MCF 10A (cell line): ENCODE results near the gene CCIN. TPM values are rescaled to one million over a fixed set of nuclear protein-coding genes. Genes with fewer than 3 reads are reported as not detected.
"Not testable (repeated sequence)": the region's sequence is repeated elsewhere in the genome, so short reads cannot be mapped to it uniquely, and the experiment has no call there.

ENCODE experiments used
- BruUV-seq: library from RNA; stranded (reverse); fragments of 400-500 nt; replicated peaks from 2 replicates; lab custom pipeline; 2021; lab: Mats Ljungman, UMichigan
- CTCF ChIA-PET: fragments of 300-600 bp; sonication (Branson Sonifier 250); formaldehyde crosslinking; extraction: SDS; loops from one replicate; lab custom pipeline; 2021; ENCODE audit warnings: antibody characterized with exemption, inconsistent platforms; lab: Yijun Ruan, JAX
- POLR2A ChIA-PET: fragments of 300-600, 350-650 bp; sonication (Branson Sonifier 250); formaldehyde crosslinking; extraction: SDS; loops from one replicate; lab custom pipeline; 2020; ENCODE audit warnings: antibody characterized with exemption, inconsistent platforms; lab: Yijun Ruan, JAX
- DNase-seq: peaks from one replicate; pipeline ENCODE4 v3.0.0-alpha.2; 2018; ENCODE audit not compliant: unreplicated experiment
- H3K27ac Mint-ChIP-seq: one replicate; pipeline ENCODE4 v1.8.0; 2022; ENCODE audit warnings: mild to moderate bottlenecking, low read depth, mixed read lengths; ENCODE audit not compliant: unreplicated experiment
- H3K27me3 Mint-ChIP-seq: one replicate; pipeline ENCODE4 v1.8.0; 2022; ENCODE audit warnings: mixed read lengths; ENCODE audit not compliant: insufficient read depth, unreplicated experiment
- H3K36me3 Mint-ChIP-seq: one replicate; pipeline ENCODE4 v1.8.0; 2022; ENCODE audit warnings: mild to moderate bottlenecking, moderate library complexity, mixed read lengths; ENCODE audit not compliant: insufficient read depth, unreplicated experiment
- H3K4me1 Mint-ChIP-seq: one replicate; pipeline ENCODE4 v1.8.0; 2022; ENCODE audit warnings: mixed read lengths; ENCODE audit not compliant: insufficient read depth, unreplicated experiment
- H3K4me3 Mint-ChIP-seq: one replicate; pipeline ENCODE4 v1.8.0; 2022; ENCODE audit warnings: mild to moderate bottlenecking, moderate library complexity, mixed read lengths; ENCODE audit not compliant: unreplicated experiment
- H3K9me3 Mint-ChIP-seq: one replicate; pipeline ENCODE4 v1.8.0; 2022; ENCODE audit warnings: mixed read lengths; ENCODE audit not compliant: unreplicated experiment
- intact Hi-C: fragments of 100-400 bp; cut with micrococcal nuclease; formaldehyde crosslinking; loops from 2 replicates; pipeline ENCODE4 v1.14.1; 2022
- total RNA-seq: library from RNA; stranded (reverse); gene quantifications from 2 replicates; pipeline ENCODE4 v1.2.3, GENCODE V29; 2022
- TF ChIP-seq, protein P1 (sequence below): fragments of 200-600 bp; IDR thresholded peaks from one replicate; pipeline ENCODE4 v1.8.0; 2022; ENCODE audit warnings: antibody characterized with exemption, mild to moderate bottlenecking; ENCODE audit not compliant: unreplicated experiment

The CCIN gene
- total RNA-seq, 1 experiment from 2014 or later: not detected

DNA sequence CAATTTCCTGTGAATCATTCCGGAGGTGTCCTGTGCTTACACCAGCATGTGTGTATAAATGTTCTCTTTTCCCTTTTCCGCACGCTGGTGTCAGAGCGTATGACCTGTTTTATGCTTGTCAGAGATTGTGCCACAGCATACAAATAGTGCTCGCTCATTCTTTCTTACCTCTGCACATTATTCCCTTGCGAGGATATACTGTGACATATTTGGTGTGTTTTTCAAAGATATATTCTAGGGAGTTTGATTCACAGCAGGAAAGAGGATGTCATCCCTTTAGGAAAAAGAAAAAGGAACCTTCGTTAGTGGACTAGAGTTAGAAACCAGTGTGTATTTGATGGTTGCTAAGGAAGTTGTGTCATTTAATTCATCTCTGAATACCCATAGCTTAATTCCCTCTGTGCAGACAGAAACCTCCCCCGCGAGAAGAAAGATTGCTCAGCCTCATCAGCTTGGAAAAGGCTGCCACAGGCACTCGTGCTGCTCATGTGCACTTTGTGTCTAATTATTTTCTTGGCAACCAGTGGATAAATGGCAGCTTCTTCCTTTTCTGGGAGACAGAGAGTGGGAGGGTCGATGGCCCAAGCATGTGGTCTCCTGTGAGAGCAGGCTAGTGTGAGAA, 14.7 kb upstream of the CCIN start:
- TF ChIP-seq, protein P1, sequence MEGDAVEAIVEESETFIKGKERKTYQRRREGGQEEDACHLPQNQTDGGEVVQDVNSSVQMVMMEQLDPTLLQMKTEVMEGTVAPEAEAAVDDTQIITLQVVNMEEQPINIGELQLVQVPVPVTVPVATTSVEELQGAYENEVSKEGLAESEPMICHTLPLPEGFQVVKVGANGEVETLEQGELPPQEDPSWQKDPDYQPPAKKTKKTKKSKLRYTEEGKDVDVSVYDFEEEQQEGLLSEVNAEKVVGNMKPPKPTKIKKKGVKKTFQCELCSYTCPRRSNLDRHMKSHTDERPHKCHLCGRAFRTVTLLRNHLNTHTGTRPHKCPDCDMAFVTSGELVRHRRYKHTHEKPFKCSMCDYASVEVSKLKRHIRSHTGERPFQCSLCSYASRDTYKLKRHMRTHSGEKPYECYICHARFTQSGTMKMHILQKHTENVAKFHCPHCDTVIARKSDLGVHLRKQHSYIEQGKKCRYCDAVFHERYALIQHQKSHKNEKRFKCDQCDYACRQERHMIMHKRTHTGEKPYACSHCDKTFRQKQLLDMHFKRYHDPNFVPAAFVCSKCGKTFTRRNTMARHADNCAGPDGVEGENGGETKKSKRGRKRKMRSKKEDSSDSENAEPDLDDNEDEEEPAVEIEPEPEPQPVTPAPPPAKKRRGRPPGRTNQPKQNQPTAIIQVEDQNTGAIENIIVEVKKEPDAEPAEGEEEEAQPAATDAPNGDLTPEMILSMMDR: no peak
- Mint-ChIP-seq H3K4me3 (no peak overlapping the region), H3K27me3 (no peaks in the 10 kb centered on the region), H3K36me3 (no peaks in the 10 kb centered on the region), H3K4me1 (no peaks in the 10 kb centered on the region), H3K9me3 (no peaks in the 10 kb centered on the region), H3K27ac (no peak overlapping the region)
- intact Hi-C loops: no loop called here
- ChIA-PET CTCF (interaction anchor here (0.7 to 0.8 kb wide), 4 partner anchors 10 to 364 kb away, joined by 3 to 4 read pairs (median 3); no protein-coding TSS in a partner anchor), POLR2A (interaction anchor here (0.6 kb wide), 1 partner anchor 340 kb away, joined by 5 read pairs; no protein-coding TSS in a partner anchor)
- no peak for DNase-seq
- BruUV-seq: no TSS peak

DNA sequence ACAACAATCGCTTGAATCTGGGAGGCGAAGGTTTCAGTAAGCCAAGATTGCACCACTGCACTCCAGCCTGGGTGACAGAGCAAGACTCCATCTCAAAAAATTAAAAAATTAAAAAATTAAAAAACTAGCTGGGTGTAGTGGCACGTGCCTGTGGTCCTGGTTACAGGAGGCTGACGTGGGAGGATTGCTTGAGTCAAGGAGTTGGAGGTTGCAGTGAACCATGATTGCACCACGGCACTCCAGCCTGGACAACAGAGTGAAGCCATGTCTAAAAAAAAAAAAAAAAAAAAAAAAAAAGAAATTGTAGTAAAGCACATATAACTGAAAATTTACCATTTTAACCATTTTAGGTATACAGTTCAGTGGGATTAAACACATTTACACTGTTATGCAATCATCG, 13.1 kb upstream of the CCIN start:
- H3K36me3 Mint-ChIP-seq: no peaks in the 10 kb centered on the region
- no peak overlapping the region for H3K4me3 Mint-ChIP-seq
- no peak for DNase-seq
- POLR2A ChIA-PET: interaction anchor here (0.8 to 1.2 kb wide), 2 partner anchors 10 to 13 kb away, joined by 3 read pairs; partner anchors contain the start of gene CCIN
- H3K4me1 Mint-ChIP-seq: peaks cover 3% of the 10 kb centered on the region
- BruUV-seq: no TSS peak
- H3K9me3 Mint-ChIP-seq: no peaks in the 10 kb centered on the region
- CTCF ChIA-PET: interaction anchor here (0.6 to 2.4 kb wide), 4 partner anchors 8 to 248 kb away, joined by 3 to 13 read pairs (median 3); no protein-coding TSS in a partner anchor
- H3K27me3 Mint-ChIP-seq: no peaks in the 10 kb centered on the region
- H3K27ac Mint-ChIP-seq: no peak overlapping the region
- intact Hi-C loops: no loop called here
- TF ChIP-seq, protein P1: no peak

DNA sequence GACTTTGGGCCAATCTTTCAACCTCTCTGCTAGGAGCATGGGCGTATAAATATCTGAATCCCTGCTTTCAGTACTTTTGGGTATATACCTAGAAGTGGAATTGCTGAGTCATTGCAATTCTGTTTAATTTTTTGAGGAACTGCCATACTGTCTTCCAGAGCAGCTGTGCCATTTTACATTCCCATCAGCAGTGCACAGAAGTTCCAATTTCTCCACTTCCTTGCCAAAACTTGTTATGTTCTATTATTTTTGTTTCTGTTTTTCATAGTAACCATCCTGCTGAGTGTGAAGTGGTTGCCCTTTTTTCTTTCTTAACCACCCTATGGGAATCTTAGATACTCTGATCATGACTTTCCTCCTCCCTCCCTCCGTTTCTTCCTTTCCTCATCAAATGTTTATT, 11.1 kb upstream of the CCIN start:
- Mint-ChIP-seq H3K36me3 (no peaks in the 10 kb centered on the region), H3K27ac (no peak overlapping the region), H3K4me3 (no peak overlapping the region), H3K4me1 (peaks cover 8% of the 10 kb centered on the region), H3K27me3 (no peaks in the 10 kb centered on the region), H3K9me3 (no peaks in the 10 kb centered on the region)
- POLR2A ChIA-PET: no interaction called here
- TF ChIP-seq, protein P1: no peak
- CTCF ChIA-PET: interaction anchor here (1.6 kb wide), 1 partner anchor 10 kb away, joined by 5 read pairs; no protein-coding TSS in a partner anchor
- DNase-seq: no peak
- BruUV-seq: no TSS peak
- intact Hi-C loops: no loop called here

DNA sequence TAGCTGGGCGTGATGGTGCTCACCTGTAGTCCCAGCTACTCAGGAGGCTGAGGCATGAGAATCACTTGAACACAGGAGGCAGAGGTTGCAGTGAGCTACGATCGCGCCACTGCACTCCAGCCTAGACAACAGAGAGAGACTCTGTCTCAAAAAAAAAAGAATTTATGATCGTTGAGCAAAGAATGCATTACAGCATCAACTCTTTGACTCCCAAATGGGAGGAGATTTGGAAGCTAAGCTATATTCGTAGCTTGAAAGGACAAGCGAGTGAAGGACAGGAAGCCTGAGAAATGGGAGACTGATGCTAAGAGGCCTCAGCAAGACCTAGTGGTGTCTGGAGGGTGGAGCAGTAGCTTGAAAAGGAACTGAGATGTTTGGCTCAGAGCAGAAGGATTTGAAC, 10.3 kb upstream of the CCIN start:
- TF ChIP-seq, protein P1: no peak
- Mint-ChIP-seq H3K27me3 (no peaks in the 10 kb centered on the region), H3K4me1 (peaks cover 8% of the 10 kb centered on the region), H3K4me3 (no peak overlapping the region), H3K36me3 (no peaks in the 10 kb centered on the region), H3K27ac (no peak overlapping the region), H3K9me3 (no peaks in the 10 kb centered on the region)
- ChIA-PET POLR2A (no interaction called here), CTCF (interaction anchor here (0.7 to 1.6 kb wide), 4 partner anchors 8 to 865 kb away, joined by 3 to 5 read pairs (median 4); no protein-coding TSS in a partner anchor)
- intact Hi-C loops: no loop called here
- no TSS peak for BruUV-seq
- DNase-seq: no peak

DNA sequence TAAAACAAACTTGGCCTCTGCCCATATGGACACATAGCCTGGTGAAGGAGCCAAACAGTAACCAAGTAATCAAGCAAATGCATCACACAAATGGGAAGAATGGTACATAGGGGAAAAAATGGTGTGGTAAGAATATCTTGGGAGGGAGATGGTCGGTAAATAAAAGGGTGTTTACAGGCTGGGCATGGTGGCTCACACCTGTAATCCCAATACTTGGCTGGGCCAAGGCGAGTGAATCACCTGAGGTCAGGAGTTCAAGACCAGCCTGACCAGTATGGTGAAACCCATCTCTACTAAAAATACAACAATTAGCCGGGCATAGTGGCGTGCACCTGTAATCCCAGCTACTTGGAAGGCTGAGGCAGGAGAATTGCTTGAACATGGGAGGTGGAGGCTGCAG, 9.7 kb upstream of the CCIN start:
- intact Hi-C loops, POLR2A ChIA-PET, DNase-seq, H3K9me3 Mint-ChIP-seq, H3K4me1 Mint-ChIP-seq, H3K27ac Mint-ChIP-seq, BruUV-seq, H3K36me3 Mint-ChIP-seq, H3K4me3 Mint-ChIP-seq, H3K27me3 Mint-ChIP-seq: not testable (repeated sequence)
- CTCF ChIA-PET: interaction anchor here (0.7 to 1.6 kb wide), 4 partner anchors 11 to 865 kb away, joined by 3 to 5 read pairs (median 4); no protein-coding TSS in a partner anchor

DNA sequence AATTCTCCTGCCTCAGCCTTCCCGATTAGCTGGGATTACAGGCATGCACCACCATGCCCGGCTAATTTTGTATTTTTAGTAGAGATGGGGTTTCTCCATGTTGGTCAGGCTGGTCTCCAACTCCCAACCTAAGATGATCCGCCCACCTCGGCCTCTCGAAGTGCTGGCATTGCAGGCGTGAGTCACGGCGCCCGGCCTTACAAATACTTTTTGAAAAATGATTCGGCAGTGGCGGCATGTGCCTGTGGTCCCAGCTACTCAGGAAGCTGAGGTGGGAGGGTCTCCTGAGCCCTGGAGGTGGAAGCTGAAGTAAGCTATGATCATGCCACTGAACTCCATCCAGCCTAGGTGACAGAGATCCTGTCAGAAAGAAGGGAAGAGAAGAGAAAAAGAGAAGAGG, 9.1 kb upstream of the CCIN start:
- intact Hi-C loops, DNase-seq, H3K27ac Mint-ChIP-seq, H3K36me3 Mint-ChIP-seq, H3K27me3 Mint-ChIP-seq, BruUV-seq, H3K4me3 Mint-ChIP-seq, H3K9me3 Mint-ChIP-seq, H3K4me1 Mint-ChIP-seq, POLR2A ChIA-PET: not testable (repeated sequence)
- CTCF ChIA-PET: interaction anchor here (0.5 to 2.5 kb wide), 4 partner anchors 30 to 244 kb away, joined by 3 to 13 read pairs (median 4); no protein-coding TSS in a partner anchor
